ENCODE results near the gene CCDC6.
A peak's percentile ranks its signal among the peaks of the same experiment; 100 is the strongest.
"Not testable (repeated sequence)": the region's sequence is repeated elsewhere in the genome, so short reads cannot be mapped to it uniquely, and the experiment has no call there.

Gene CCDC6

GRCh38 chr10:59906417-59907202 is at the start of gene CCDC6:
Gene CCDC6 (minus strand): TSS chr10:59906556. CDS start chr10:59906424, 132 bp downstream.
- DNase-seq, result peak; percentile 83 to 85

DNA sequence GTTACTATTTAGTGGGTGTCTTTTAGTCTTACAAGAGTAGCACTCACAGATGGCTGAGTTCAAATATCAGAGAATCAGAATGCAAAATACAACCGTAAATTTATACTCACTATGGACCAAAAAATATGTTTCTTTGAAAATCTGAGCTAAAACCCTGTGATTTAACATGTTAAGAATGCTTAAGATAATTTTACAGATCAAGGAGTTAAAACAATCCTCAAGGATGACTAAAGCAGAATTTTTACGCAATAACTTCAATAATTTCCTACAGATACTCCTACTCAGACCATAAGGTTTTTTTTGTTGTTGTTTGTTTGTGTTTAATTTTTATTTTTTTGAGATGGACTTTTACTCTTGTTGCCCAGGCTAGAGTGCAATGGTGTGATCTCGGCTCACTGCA is 47.9 kb upstream of the CCDC6 start:
- DNase-seq, result no peak

DNA sequence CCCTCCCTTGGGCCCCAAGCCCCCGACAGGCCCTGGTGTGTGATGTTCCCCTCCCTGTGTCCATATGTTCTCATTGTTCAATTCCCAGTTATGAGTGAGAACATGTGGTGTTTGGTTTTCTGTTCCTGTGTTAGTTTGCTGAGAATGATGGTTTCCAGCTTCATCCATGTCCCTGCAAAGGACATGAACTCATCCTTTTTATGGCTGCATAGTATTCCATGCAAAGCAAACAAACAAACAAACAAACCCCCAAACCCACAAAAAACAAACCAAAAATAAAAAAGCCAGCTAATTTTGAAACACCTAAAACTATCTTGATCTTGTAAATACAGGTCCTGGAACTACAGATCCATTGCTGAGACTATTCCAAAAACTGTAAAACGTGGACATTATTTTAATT is 47.4 kb upstream of the CCDC6 start:
- DNase-seq, result not testable (repeated sequence)

DNA sequence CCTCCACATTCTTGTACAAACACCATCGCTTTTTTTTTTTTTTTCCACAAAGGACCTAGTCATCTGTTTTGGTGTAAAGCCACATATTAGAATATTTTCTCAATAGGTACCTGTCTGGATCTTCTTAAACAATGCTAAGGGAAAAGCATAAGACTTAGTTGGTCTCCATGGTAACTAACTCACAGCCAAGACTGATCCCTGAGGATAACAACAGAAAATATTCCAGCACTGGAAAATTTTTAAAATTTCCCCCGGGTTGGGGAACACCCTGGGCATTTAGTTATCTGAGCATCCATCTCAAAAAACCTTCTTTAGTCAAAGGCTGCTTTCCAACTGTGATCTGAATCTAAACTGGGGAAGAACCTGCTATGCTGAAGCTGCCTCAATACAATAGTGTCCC is 43.7 kb upstream of the CCDC6 start:
- DNase-seq, result no peak

DNA sequence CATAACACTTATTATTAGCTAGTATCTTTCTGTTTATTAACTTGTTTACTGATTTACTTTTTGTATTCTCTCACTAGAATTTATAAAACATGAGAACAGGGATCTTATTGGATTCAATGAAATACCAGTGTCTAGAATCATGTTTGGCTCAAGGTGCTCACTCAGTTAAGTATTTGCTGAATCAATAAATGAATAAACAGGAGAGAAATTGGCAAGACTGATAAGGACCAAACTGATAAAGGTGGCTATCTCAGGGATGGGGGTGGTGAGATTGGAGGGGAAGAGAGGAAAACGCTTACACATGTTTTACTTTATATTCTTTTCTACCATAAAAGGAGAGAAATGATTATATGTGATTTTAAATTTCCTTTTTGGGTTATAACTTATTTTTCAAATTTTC is 43.3 kb upstream of the CCDC6 start:
- no peak for DNase-seq

GRCh38 chr10:59945991-59946390 is 39.6 kb upstream of the CCDC6 start:
- no peak for DNase-seq

GRCh38 chr10:59945590-59945989 is 39.2 kb upstream of the CCDC6 start:
- no peak for DNase-seq

- DNase-seq, result no peak
These were observed 38.1 kb upstream of the CCDC6 start for GRCh38 chr10:59944339-59944935.

- no peak for DNase-seq
These were observed 36.2 kb upstream of the CCDC6 start for GRCh38 chr10:59942556-59942955.

GRCh38 chr10:59937720-59938119 is 31.4 kb upstream of the CCDC6 start:
- DNase-seq, result no peak

- no peak for DNase-seq
These were observed 28.3 kb upstream of the CCDC6 start for GRCh38 chr10:59934701-59935100.

DNA sequence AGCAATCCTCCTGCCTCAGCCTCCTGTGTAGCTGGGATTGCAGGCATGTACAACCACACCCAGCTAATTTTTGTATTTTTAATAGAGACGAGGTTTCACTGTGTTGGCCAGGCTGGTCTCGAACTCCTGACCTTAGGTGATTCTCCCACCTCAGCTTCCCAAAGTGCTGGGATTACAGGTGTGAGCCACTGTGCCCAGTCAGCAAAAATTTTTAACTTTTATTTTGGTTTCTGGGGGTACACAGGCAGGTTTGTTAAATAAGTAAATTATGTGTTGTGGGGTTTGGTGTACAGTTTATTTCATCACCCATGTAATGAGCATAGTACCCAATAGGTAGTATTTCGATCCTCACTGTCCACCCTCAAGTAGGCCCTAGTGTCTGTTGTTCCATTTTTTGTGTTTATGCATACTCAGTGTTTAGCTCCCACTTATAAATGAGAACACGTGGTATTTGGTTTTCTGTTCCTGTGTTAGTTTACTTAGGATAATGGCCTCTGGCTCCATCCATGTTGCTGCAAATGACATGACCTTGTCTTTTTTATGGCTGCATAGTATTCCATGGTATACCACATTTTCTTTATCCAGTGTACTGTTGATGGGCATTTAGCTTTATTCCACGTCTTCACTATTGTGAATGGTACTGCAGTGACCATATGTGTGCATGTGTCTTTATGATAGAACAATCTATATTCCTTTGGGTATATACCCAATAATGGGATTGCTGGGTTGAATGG is 24.6 kb upstream of the CCDC6 start:
- DNase-seq, result not testable (repeated sequence)

GRCh38 chr10:59926086-59926485 is 19.7 kb upstream of the CCDC6 start:
- no peak for DNase-seq

DNA sequence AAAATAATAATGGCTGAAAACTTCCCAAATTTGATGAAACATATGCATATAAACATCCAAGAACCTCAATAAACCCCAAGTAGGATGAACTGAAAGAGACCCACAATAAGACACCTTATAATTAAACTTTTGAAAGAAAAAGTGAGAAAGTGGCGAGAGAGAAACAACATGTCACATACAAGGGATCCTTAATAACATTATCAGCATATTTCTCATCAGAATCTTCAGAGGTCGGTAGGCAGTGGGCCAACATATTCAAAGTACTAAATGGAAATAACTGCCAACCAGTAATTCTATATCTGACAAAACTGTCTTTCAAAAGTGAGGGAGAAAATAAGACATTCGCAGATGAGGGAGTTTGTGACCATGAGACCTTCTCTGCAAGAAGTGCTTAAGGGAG is 16.6 kb upstream of the CCDC6 start:
- no peak for DNase-seq

DNA sequence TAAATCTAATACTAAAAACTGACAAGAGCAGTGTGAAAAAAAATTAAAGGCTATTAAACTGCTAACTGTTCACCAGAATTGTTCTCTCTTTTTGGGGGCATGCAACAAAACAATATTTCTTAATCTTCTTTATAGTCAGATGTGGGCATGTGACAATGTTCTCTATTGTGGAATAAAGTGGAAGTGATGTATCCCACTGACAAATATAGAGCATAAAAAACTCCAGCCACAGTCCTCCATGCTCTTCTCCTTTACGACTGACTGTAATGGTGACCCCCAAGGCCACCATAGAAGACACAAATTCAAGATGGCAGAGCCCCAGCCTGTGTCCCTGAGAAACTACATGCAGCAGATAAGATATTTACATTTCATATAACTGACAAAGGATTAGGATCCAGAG is 11.6 kb upstream of the CCDC6 start:
- no peak for DNase-seq

DNA sequence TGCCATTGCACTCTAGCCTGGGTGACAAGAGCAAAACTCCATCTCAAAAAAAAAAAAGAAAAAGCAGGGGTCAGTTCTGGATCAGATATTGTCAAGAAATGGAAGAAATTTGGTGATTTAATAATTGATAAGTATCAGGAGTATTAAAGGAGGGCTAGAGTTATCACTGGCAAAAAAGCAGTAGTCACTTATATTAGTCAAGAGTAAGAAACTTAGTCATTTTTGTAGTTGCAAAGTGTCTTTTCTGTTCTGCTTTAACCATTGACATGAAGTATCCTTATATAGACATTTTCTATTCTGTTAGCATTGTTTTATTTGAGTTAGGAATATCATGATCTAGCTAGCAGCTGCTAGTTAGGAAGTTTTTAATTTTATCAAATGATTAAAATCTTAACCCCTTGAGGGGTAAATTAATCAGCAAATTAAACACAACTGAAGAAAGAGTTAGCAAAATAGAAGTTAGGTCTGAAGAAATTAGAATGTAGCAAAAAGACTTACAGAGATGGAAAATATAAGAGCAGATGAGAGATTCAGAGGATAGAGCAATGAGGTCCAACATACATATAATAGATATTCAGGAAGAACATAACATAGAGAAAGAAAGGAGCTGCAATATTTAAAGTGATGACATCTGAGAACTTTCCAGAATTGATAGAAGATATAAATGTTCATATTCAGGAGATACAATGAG is 7.3 kb upstream of the CCDC6 start:
- no peak for DNase-seq

- no peak for DNase-seq
These were observed 4.5 kb upstream of the CCDC6 start for GRCh38 chr10:59910867-59911266.

DNA sequence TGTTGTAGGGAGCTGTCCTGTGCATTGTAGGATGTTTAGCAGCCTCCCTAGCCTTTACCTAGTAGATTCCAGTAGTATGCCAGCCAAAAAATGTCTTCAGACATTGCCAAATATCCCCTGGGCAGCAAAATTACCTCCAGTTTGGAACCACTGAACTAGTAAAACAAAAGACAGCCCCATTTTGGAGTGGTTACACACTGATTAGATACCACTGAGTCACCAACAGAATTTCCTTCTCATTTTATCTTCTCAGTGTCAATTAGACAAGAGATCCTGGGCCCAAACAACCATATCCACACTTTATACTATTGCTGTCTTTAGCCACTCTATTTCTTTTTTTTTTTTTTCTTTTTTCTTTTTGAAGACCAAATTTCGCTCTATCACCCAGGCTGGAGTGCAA is 3.5 kb upstream of the CCDC6 start:
- DNase-seq, result no peak

GRCh38 chr10:59908808-59909143 is 2.4 kb upstream of the CCDC6 start:
- no peak for DNase-seq

DNA sequence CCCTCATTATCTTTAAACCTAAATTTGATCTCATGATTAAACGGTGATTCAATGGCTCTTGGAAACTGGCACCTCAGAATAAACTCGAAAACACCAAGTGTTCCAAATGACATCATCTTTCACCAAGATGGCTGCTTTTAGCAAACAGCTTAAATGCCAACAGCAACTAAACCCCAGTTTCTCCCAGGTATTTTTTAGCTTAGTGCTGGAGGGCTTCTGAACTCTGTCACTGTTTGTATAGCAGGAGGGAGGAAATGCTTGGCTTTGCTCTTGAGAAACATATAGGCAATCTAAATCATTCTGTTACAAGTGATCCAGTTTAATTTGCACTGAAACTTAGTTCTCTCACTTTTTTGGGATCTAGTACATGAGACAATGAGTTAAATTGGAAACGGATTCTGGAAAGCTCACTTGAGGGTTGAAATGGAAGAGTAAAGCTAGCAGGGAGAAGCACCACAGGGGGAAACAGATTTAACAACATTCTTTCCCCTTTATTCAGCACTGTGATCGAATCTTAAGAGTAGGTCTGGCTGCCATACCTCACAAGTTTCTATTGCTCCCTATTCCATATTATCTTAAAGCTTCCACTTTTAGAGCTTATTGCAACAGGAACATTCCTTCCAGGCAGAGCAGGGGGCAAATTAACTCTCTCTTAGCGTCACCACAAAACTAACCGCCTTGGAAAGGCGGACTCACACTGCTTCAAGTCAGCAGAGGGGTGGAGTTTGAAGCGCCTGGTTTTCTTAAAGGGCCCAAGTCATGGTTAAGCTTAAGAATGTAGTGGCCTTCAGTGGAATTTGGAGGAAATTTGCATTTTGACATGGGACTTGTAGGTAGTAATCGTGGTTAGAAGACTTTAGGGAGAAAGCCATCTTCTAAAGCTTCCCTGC is 1.8 kb upstream of the CCDC6 start:
- DNase-seq, result peak; percentile 62 to 72

GRCh38 chr10:59907537-59907917 is 1.2 kb upstream of the CCDC6 start:
- no peak for DNase-seq

DNA sequence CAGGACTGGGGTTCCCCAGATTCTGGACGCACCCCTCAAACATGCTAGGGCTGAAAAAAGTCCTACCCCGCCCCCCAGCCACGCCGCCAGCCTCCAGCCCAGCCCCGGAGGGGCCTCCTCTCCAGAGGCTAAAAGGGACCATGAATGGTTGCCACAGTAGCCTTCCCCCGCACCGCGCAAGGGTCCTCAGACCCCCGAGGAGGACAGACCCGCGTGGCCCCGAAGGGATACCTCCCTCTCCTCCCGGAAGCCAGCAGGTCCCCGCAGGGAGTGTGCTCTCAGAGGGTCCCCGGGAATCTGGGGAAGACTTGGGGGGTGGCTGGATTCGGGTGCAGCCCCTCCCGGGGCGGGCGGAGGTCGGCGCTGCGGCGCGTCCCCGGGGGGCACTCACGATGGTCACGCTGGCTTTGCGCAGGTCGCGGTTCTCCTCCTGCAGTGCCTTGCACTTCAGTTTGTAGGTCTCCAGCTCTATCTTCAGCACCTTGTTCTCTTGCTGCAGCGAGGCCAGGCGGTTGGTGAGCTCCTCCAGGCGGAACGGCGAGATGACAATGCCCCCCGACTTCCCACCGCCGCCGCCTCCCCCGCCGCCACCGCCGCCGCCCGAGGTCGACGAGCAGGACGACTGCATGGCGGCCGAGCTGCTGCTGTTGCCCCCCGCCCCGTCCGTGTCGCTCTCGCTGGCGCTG is 482 bp downstream of the CCDC6 start:
- no peak for DNase-seq

All from AML-193 (cell line).